Body of pancreas (tissue), 4 donors: ENCODE data around the gene MAVS.

Source experiments
- CTCF ChIP-seq, 7 experiments: fragments of 450-650 bp in 4 of 7; fragments of 200-600 bp in 3 of 7; sonication (generic) in 3 of 7; IDR thresholded peaks; one replicate each; pipeline ENCODE4 v1.5.1; 2016 to 2019; ENCODE audit warnings: antibody characterized with exemption in 7 of 7
- POLR2A ChIP-seq, 3 donors: fragments of 450-650 bp; IDR thresholded peaks; one replicate each; pipeline ENCODE4 v1.6.1; 2016; ENCODE audit warnings: antibody characterized with exemption in 3 of 3, mild to moderate bottlenecking in 2 of 3

GRCh38 chr20:3843490-3843889, 3.1 kb upstream of the MAVS start:
- TF ChIP-seq CTCF (IDR thresholded peaks at IDR 0.05) (no peak), POLR2A (IDR thresholded peaks at IDR 0.05) (no peak)
